SK-N-SH (cell line): ENCODE results near the gene MED31. TPM values are rescaled to one million over a fixed set of nuclear protein-coding genes. Genes with fewer than 3 reads are reported as not detected.
"Not testable (repeated sequence)": the region's sequence is repeated elsewhere in the genome, so short reads cannot be mapped to it uniquely, and the experiment has no call there.

Source experiments
- CTCF ChIA-PET: fragments of 300-600, 350-600 bp; formaldehyde crosslinking; extraction: SDS; loops from one replicate; lab custom pipeline; 2021; lab: Yijun Ruan, JAX
- POLR2A ChIA-PET: fragments of 350-600 bp; sonication (Branson Sonifier 250); formaldehyde crosslinking; extraction: SDS; loops from one replicate; lab custom pipeline; 2020; ENCODE audit warnings: antibody characterized with exemption, inconsistent platforms; lab: Yijun Ruan, JAX
- DNase-seq: peaks from one replicate; pipeline ENCODE4 v3.0.0; 2012
- H2AFZ ChIP-seq: fragments of 200-600 bp; sonication (generic); 2 replicates; pipeline ENCODE4 v1.8.1; 2016; ENCODE audit warnings: antibody characterized with exemption, mild to moderate bottlenecking, low read depth
- H3F3A ChIP-seq: fragments of 200-600 bp; sonication (generic); replicated peaks from 2 replicates; pipeline ENCODE3; 2016; ENCODE audit warnings: antibody characterized with exemption, mild to moderate bottlenecking; ENCODE audit not compliant: insufficient read depth
- H3K27ac ChIP-seq, 2 experiments: fragments of 200-500 bp in 1 of 2; fragments of 200-600 bp in 1 of 2; sonication (Bioruptor generic) in 1 of 2; sonication (generic), shearing (Covaris generic) in 1 of 2; 2 replicates each; pipeline versions ENCODE4 v1.5.1 to v1.6.1; 2014 to 2016; ENCODE audit warnings: low read depth in 2 of 2, inconsistent platforms in 1 of 2, low read length in 1 of 2, mild to moderate bottlenecking in 1 of 2, mixed read lengths in 1 of 2
- H3K27me3 ChIP-seq: fragments of 200-600 bp; sonication (generic), shearing (Covaris generic); 2 replicates; pipeline ENCODE4 v1.6.1; 2016; ENCODE audit warnings: mixed run types; ENCODE audit not compliant: insufficient read depth
- H3K36me3 ChIP-seq, 2 experiments: fragments of 200-500 bp in 1 of 2; fragments of 200-600 bp in 1 of 2; sonication (Bioruptor generic) in 1 of 2; sonication (generic) in 1 of 2; replicated peaks in 1 of 2; 2 replicates each; pipeline versions ENCODE3 to v1.5.1; 2014 to 2016; ENCODE audit warnings: low read length in 1 of 2, mild to moderate bottlenecking in 1 of 2; ENCODE audit not compliant: insufficient read depth in 2 of 2, control insufficient read depth in 1 of 2
- H3K4me1 ChIP-seq, 2 experiments: fragments of 200-500 bp in 1 of 2; fragments of 200-600 bp in 1 of 2; sonication (Bioruptor generic) in 1 of 2; sonication (generic), shearing (Covaris generic) in 1 of 2; 2 replicates each; pipeline versions ENCODE4 v1.5.1 to v1.6.1; 2014 to 2016; ENCODE audit warnings: low read depth in 1 of 2, low read length in 1 of 2, mixed run types in 1 of 2; ENCODE audit not compliant: insufficient read depth in 2 of 2, control insufficient read depth in 1 of 2
- H3K4me2 ChIP-seq: fragments of 200-600 bp; sonication (generic), shearing (Covaris generic); 2 replicates; pipeline ENCODE4 v1.6.1; 2017; ENCODE audit warnings: mixed run types
- H3K4me3 ChIP-seq, 2 experiments: fragments of 200-500 bp in 1 of 2; fragments of 200-600 bp in 1 of 2; sonication (Bioruptor generic) in 1 of 2; sonication (generic), shearing (Covaris generic) in 1 of 2; 2 replicates each; pipeline versions ENCODE4 v1.5.1 to v1.8.1; 2014 to 2016; ENCODE audit warnings: low read depth in 2 of 2, inconsistent platforms in 1 of 2, low read length in 1 of 2, mild to moderate bottlenecking in 1 of 2, mixed read lengths in 1 of 2, moderate library complexity in 1 of 2
- H3K79me2 ChIP-seq: fragments of 200-600 bp; sonication (generic); 2 replicates; pipeline ENCODE4 v1.8.1; 2017; ENCODE audit warnings: mild to moderate bottlenecking; ENCODE audit not compliant: insufficient read depth
- H3K9ac ChIP-seq: fragments of 200-600 bp; sonication (generic); 2 replicates; pipeline ENCODE4 v1.6.1; 2017; ENCODE audit warnings: mixed run types
- H3K9me2 ChIP-seq: fragments of 200-600 bp; sonication (generic); 2 replicates; pipeline ENCODE4 v1.6.1; 2017; ENCODE audit warnings: mixed run types
- H3K9me3 ChIP-seq: fragments of 200-600 bp; sonication (generic); 2 replicates; pipeline ENCODE4 v1.6.1; 2017; ENCODE audit warnings: mixed run types, mild to moderate bottlenecking, moderate library complexity
- H4K20me1 ChIP-seq: fragments of 200-600 bp; sonication (generic); 2 replicates; pipeline ENCODE4 v1.6.1; 2017; ENCODE audit warnings: mild to moderate bottlenecking, mixed run types; ENCODE audit not compliant: insufficient read depth
- CHD2 ChIP-seq: fragments of 150-350 bp; IDR thresholded peaks from 2 replicates; pipeline ENCODE4 v1.6.1; 2018; ENCODE audit warnings: low read length; ENCODE audit not compliant: partially characterized antibody
- ELF1 ChIP-seq: IDR thresholded peaks from 2 replicates; pipeline ENCODE4 v1.4.0; 2012
- EP300 ChIP-seq, 2 experiments: IDR thresholded peaks; 2 replicates each; pipeline versions ENCODE4 v1.4.0 to v1.6.1; 2012; ENCODE audit warnings: borderline replicate concordance in 1 of 2, low read depth in 1 of 2, low read length in 1 of 2
- EZH2phosphoT487 ChIP-seq: fragments of 200-600 bp; sonication (generic); IDR thresholded peaks from 2 replicates; pipeline ENCODE4 v1.6.1; 2017; ENCODE audit warnings: low read depth, mixed run types, mild to moderate bottlenecking, antibody characterized with exemption, moderate library complexity, borderline replicate concordance
- FOSL2 ChIP-seq: IDR thresholded peaks from 2 replicates; pipeline ENCODE4 v1.4.0; 2012; ENCODE audit warnings: low read depth, mild to moderate bottlenecking, moderate library complexity, borderline replicate concordance
- GATA2 ChIP-seq: sonication (generic); formaldehyde crosslinking; IDR thresholded peaks from 2 replicates; pipeline ENCODE4 v1.5.0; 2020; ENCODE audit warnings: mild to moderate bottlenecking, missing genetic modification reagents
- JUND ChIP-seq: IDR thresholded peaks from 2 replicates; pipeline ENCODE4 v1.4.0; 2012
- MEF2A ChIP-seq: IDR thresholded peaks from 2 replicates; pipeline ENCODE4 v1.4.0; 2012; ENCODE audit warnings: low read depth, borderline replicate concordance
- POLR2AphosphoS5 ChIP-seq: IDR thresholded peaks from 2 replicates; pipeline ENCODE4 v1.6.1; 2012; ENCODE audit warnings: low read depth, low read length
- RAD21 ChIP-seq: IDR thresholded peaks from 2 replicates; pipeline ENCODE4 v1.6.1; 2012; ENCODE audit warnings: mild to moderate bottlenecking, low read length
- RCOR1 ChIP-seq: fragments of 150-350 bp; IDR thresholded peaks from 2 replicates; pipeline ENCODE4 v1.6.1; 2017; ENCODE audit warnings: antibody characterized with exemption, low read length
- RXRA ChIP-seq: IDR thresholded peaks from 2 replicates; pipeline ENCODE4 v1.4.0; 2012; ENCODE audit warnings: low read depth, mild to moderate bottlenecking, borderline replicate concordance
- TCF12 ChIP-seq: IDR thresholded peaks from 2 replicates; pipeline ENCODE4 v1.4.0; 2012
- WGBS: methylation state at CpG from one replicate; pipeline ENCODE4 v1.1.6; 2017; ENCODE audit warnings: low lambda C conversion rate; 5-methylcytosine and 5-hydroxymethylcytosine counted together
- polyA plus RNA-seq, 3 experiments: library from polyadenylated mRNA; depleted of rRNA; stranded (reverse); fragments of >200 nt; gene quantifications; 2 replicates each; pipeline ENCODE4 v1.2.3, GENCODE V29; 2012
- TF ChIP-seq, protein P1 (sequence below): fragments of 150-350 bp; IDR thresholded peaks from 2 replicates; pipeline ENCODE4 v1.6.1; 2016; ENCODE audit warnings: mild to moderate bottlenecking, low read depth, low read length
- TF ChIP-seq, protein P2 (sequence below): IDR thresholded peaks from 2 replicates; pipeline ENCODE4 v1.4.0; 2012; ENCODE audit warnings: low read depth, borderline replicate concordance

Gene MED31
- polyA plus RNA-seq, 1 of the 3 experiments (the other 2 are of a cell fraction): 15.1 TPM

DNA sequence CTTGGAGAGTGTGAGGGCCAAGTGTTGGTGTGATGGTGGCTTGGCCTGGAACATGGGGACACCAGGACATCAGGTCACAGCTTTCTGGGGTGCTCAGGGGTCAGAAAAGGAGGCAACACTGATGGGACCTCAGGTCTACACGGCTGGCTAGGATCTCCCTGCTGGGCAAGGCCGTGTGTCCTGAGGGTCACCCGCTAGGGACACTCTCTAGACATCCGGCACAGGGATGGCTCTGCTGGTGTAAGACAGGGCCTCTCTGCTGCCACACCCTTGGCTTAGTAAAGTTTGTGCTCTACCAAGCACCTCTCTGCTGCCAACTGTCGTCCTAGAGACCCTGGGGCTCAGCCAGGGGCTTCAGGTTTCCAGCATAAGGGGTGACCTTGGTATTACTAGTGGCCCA is 45.5 kb upstream of the MED31 start:
- H3K4me1 ChIP-seq: no peaks in the 10 kb centered on the region
- ChIA-PET POLR2A (no interaction called here), CTCF (no interaction called here)
- H3K9ac ChIP-seq: no peak overlapping the region
- WGBS: 0% methylated on average over 4 of the region's 5 CpGs
- H3K79me2 ChIP-seq: no peaks in the 10 kb centered on the region
- no peaks in the 10 kb centered on the region for H3K9me3 ChIP-seq
- H3K27ac ChIP-seq: no peak overlapping the region
- no peak for DNase-seq
- no peak overlapping the region for H3K4me2 ChIP-seq
- H3F3A ChIP-seq: no peaks in the 10 kb centered on the region
- peaks cover 68% of the 10 kb centered on the region for H3K27me3 ChIP-seq
- no peaks in the 10 kb centered on the region for H4K20me1 ChIP-seq
- TF ChIP-seq, protein P1, sequence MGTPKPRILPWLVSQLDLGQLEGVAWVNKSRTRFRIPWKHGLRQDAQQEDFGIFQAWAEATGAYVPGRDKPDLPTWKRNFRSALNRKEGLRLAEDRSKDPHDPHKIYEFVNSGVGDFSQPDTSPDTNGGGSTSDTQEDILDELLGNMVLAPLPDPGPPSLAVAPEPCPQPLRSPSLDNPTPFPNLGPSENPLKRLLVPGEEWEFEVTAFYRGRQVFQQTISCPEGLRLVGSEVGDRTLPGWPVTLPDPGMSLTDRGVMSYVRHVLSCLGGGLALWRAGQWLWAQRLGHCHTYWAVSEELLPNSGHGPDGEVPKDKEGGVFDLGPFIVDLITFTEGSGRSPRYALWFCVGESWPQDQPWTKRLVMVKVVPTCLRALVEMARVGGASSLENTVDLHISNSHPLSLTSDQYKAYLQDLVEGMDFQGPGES: no peak
- TF ChIP-seq POLR2AphosphoS5: no peak
- no peak for TF ChIP-seq ELF1
- no peak for TF ChIP-seq TCF12
- no peak for TF ChIP-seq RCOR1
- no peak for TF ChIP-seq EZH2phosphoT487
- TF ChIP-seq EP300 (IDR thresholded peaks at IDR 0.05; ENCODE audit: borderline replicate concordance in 1 of 2, low read depth in 1 of 2, low read length in 1 of 2): no peak
- no peak for TF ChIP-seq JUND
- TF ChIP-seq CHD2: no peak
- no peak for TF ChIP-seq RXRA
- TF ChIP-seq FOSL2: no peak
- no peak overlapping the region for H3K4me3 ChIP-seq
- no peaks in the 10 kb centered on the region for H3K36me3 ChIP-seq
- H3K9me2 ChIP-seq: no peaks in the 10 kb centered on the region
- no peak overlapping the region for H2AFZ ChIP-seq

DNA sequence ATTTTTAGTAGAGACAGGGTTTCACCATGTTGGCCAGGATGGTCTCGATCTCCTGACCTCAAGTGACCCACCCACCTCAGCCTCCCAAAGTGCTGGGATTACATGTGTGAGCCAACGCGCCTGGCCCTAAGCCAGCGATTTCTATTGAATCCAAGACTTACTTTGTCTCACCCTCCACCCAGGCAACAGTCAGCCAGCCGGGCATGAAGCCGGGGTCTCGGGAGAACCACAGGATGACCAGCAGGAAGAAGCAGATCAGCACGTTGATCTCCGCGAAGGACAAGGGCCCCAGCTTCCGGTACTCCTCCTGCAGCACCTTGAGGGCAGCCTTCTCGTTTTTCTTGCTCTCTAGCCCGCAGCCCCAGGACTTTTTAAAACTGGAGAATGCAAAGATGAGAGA is 44.2 kb upstream of the MED31 start:
- H2AFZ ChIP-seq: no peak overlapping the region
- H3K9me3 ChIP-seq: no peaks in the 10 kb centered on the region
- ChIA-PET CTCF (no interaction called here), POLR2A (no interaction called here)
- no peaks in the 10 kb centered on the region for H3K36me3 ChIP-seq
- H3K9me2 ChIP-seq: no peaks in the 10 kb centered on the region
- no peak overlapping the region for H3K27ac ChIP-seq
- no peak overlapping the region for H3K4me2 ChIP-seq
- H3K4me3 ChIP-seq: no peak overlapping the region
- no peaks in the 10 kb centered on the region for H3K79me2 ChIP-seq
- H3K27me3 ChIP-seq: peaks cover 77% of the 10 kb centered on the region
- no peak for DNase-seq
- TF ChIP-seq MEF2A (no peak), GATA2 (no peak)
- no peak overlapping the region for H3K9ac ChIP-seq
- no peaks in the 10 kb centered on the region for H3F3A ChIP-seq
- H3K4me1 ChIP-seq: no peaks in the 10 kb centered on the region
- H4K20me1 ChIP-seq: no peaks in the 10 kb centered on the region
- 8% methylated on average over 10 of the region's 13 CpGs for WGBS

DNA sequence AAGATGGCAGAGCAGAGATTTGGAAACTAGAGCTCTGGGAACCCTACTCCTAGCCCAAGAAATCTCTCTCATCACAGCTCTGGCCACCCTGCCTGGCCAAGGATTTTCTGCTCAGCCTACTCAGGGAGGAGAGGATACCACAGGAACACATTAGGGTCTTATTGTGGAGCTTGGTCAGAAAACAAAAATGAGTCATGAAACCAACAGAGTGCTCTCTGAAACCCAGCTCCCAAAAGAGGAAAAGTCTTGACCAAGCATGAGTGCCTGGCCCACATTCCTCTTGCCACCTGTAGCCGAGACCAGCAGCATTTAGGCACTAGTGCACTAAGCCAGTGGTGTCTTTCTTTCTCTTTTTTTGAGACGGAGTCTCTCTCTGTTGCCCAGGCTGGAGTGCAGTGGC is 43.6 kb upstream of the MED31 start:
- no peaks in the 10 kb centered on the region for H3K79me2 ChIP-seq
- no peaks in the 10 kb centered on the region for H3K9me3 ChIP-seq
- no peak overlapping the region for H3K4me3 ChIP-seq
- no peaks in the 10 kb centered on the region for H3K4me1 ChIP-seq
- TF ChIP-seq, protein P2, sequence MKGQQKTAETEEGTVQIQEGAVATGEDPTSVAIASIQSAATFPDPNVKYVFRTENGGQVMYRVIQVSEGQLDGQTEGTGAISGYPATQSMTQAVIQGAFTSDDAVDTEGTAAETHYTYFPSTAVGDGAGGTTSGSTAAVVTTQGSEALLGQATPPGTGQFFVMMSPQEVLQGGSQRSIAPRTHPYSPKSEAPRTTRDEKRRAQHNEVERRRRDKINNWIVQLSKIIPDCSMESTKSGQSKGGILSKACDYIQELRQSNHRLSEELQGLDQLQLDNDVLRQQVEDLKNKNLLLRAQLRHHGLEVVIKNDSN: no peak
- no peak for TF ChIP-seq RAD21
- no peak for DNase-seq
- H3K9ac ChIP-seq: no peak overlapping the region
- H3K4me2 ChIP-seq: no peak overlapping the region
- no peaks in the 10 kb centered on the region for H3K36me3 ChIP-seq
- 4% methylated on average over 2 of the region's 2 CpGs for WGBS
- ChIA-PET CTCF (interaction anchor here (1.1 kb wide), 1 partner anchor 11 kb away, joined by 3 read pairs; no protein-coding TSS in a partner anchor), POLR2A (no interaction called here)
- H3K9me2 ChIP-seq: no peaks in the 10 kb centered on the region
- no peak overlapping the region for H2AFZ ChIP-seq
- no peak overlapping the region for H3K27ac ChIP-seq
- no peaks in the 10 kb centered on the region for H4K20me1 ChIP-seq
- H3F3A ChIP-seq: no peaks in the 10 kb centered on the region
- peaks cover 81% of the 10 kb centered on the region for H3K27me3 ChIP-seq

DNA sequence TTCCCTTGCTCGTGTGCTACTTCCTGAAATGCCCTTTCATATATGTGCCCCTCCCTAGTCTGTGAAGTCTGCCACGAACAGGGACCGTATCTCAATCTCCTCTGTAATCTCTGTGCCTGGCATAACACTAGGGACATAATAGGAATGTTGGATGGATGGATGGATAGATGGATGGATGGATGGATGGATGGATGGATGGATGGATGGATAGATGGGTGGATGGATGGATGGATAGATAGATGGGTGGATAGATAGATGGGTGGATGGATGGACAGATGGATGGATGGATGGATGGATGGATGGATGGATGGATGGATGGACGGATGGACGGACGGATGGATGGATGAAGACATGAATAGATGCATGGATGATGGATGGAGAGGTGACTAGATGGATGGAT is 40.6 kb upstream of the MED31 start:
- POLR2A ChIA-PET, H3K9me2 ChIP-seq: not testable (repeated sequence)
- 10% methylated on average over 6 of the region's 6 CpGs for WGBS

More for the DNA sequence above, 40.6 kb upstream of the MED31 start:
- not testable (repeated sequence) for H3K9ac ChIP-seq, H3K4me1 ChIP-seq, H3K4me3 ChIP-seq, H3F3A ChIP-seq, H3K27ac ChIP-seq, H4K20me1 ChIP-seq, H2AFZ ChIP-seq, H3K9me3 ChIP-seq, H3K79me2 ChIP-seq, DNase-seq, H3K36me3 ChIP-seq, H3K4me2 ChIP-seq
- CTCF ChIA-PET: interaction anchor here (0.7 kb wide), 1 partner anchor 151 kb away, joined by 3 read pairs; no protein-coding TSS in a partner anchor
- peaks cover 81% of the 10 kb centered on the region for H3K27me3 ChIP-seq
